HEK293 (cell line): Measurements from ENCODE around the gene ZFP92.
"Not testable (repeated sequence)": the region's sequence is repeated elsewhere in the genome, so short reads cannot be mapped to it uniquely, and the experiment has no call there.

Experiments used
- CTCF ChIA-PET: fragments of 350-600 bp; formaldehyde crosslinking; extraction: SDS; loops from one replicate; lab custom pipeline; 2021; ENCODE audit warnings: antibody characterized with exemption; lab: Yijun Ruan, JAX
- POLR2A ChIA-PET: fragments of 300-600 bp; formaldehyde crosslinking; extraction: SDS; loops from one replicate; lab custom pipeline; 2020; ENCODE audit warnings: antibody characterized with exemption, inconsistent platforms; lab: Yijun Ruan, JAX
- H3K27ac ChIP-seq: fragments of 200-500 bp; sonication (Bioruptor generic); 2 replicates; pipeline ENCODE4 v1.5.1; 2014; ENCODE audit warnings: low read depth, low read length, control low read depth, inconsistent platforms; ENCODE audit errors: extremely low read depth
- H3K36me3 ChIP-seq, 2 experiments: fragments of 200-500 bp in 1 of 2; sonication (Bioruptor generic) in 1 of 2; 1 replicate in 1 of 2; 2 replicates in 1 of 2; pipeline ENCODE4 v1.5.1; 2014 to 2017; ENCODE audit warnings: inconsistent platforms in 2 of 2, low read length in 2 of 2; ENCODE audit not compliant: control insufficient read depth in 2 of 2, insufficient read depth in 1 of 2
- H3K4me1 ChIP-seq: fragments of 200-500 bp; sonication (Bioruptor generic); 2 replicates; pipeline ENCODE4 v1.5.1; 2014; ENCODE audit warnings: mild to moderate bottlenecking, low read length, inconsistent platforms; ENCODE audit not compliant: control insufficient read depth, insufficient read depth
- H3K4me3 ChIP-seq: 2 replicates; pipeline ENCODE4 v1.5.1; 2011; ENCODE audit warnings: low read depth, mild to moderate bottlenecking, control low read depth, low read length, moderate library complexity
- H3K9me3 ChIP-seq: fragments of 200-500 bp; sonication (Bioruptor generic); 2 replicates; pipeline ENCODE4 v1.5.1; 2014; ENCODE audit warnings: low read depth, low read length, inconsistent platforms; ENCODE audit not compliant: control insufficient read depth, insufficient read depth
- HOXA7 ChIP-seq: sonication (generic); formaldehyde crosslinking; IDR thresholded peaks from 2 replicates; pipeline ENCODE4 v1.8.1; 2022; ENCODE audit warnings: missing genetic modification reagents, borderline replicate concordance
- MZF1 ChIP-seq: fragments of 450-650 bp; formaldehyde crosslinking; IDR thresholded peaks from 2 replicates; pipeline ENCODE4 v1.5.1; 2017; ENCODE audit warnings: missing biosample characterization, missing genetic modification characterization, borderline replicate concordance
- PRDM1 ChIP-seq: fragments of 450-650 bp; formaldehyde crosslinking; IDR thresholded peaks from 2 replicates; pipeline ENCODE4; 2016; ENCODE audit warnings: missing biosample characterization, missing genetic modification characterization
- REPIN1 ChIP-seq: fragments of 450-650 bp; formaldehyde crosslinking; IDR thresholded peaks from 2 replicates; pipeline ENCODE4 v1.5.1; 2017; ENCODE audit warnings: missing biosample characterization, missing genetic modification characterization, low read depth
- SETDB1 ChIP-seq: IDR thresholded peaks from one replicate; pipeline ENCODE4 v1.6.1; 2017; ENCODE audit warnings: mild to moderate bottlenecking, low read length, moderate library complexity, mixed read lengths; ENCODE audit not compliant: insufficient read length
- WT1 ChIP-seq: fragments of 450-650 bp; formaldehyde crosslinking; IDR thresholded peaks from 2 replicates; pipeline ENCODE4 v1.5.1; 2016; ENCODE audit warnings: missing biosample characterization, missing genetic modification characterization
- YY1 ChIP-seq: fragments of 450-650 bp; formaldehyde crosslinking; IDR thresholded peaks from 2 replicates; pipeline ENCODE4 v1.5.1; 2018; ENCODE audit warnings: missing biosample characterization, missing genetic modification characterization
- ZIC2 ChIP-seq: fragments of 450-650 bp; formaldehyde crosslinking; IDR thresholded peaks from 2 replicates; pipeline ENCODE4 v1.5.1; 2016; ENCODE audit warnings: missing biosample characterization, missing genetic modification characterization
- ZNF10 ChIP-seq: fragments of 450-650 bp; formaldehyde crosslinking; IDR thresholded peaks from 2 replicates; pipeline ENCODE4 v1.5.1; 2017; ENCODE audit warnings: missing biosample characterization, missing genetic modification characterization
- ZNF121 ChIP-seq: fragments of 450-650 bp; formaldehyde crosslinking; IDR thresholded peaks from 2 replicates; pipeline ENCODE4 v1.5.1; 2016; ENCODE audit warnings: missing biosample characterization, missing genetic modification characterization
- ZNF175 ChIP-seq: fragments of 450-650 bp; formaldehyde crosslinking; IDR thresholded peaks from 2 replicates; pipeline ENCODE4 v1.5.1; 2016; ENCODE audit warnings: missing biosample characterization, missing genetic modification characterization
- ZNF324 ChIP-seq: fragments of 450-650 bp; formaldehyde crosslinking; IDR thresholded peaks from 2 replicates; pipeline ENCODE4 v1.5.1; 2016; ENCODE audit warnings: missing biosample characterization, missing genetic modification characterization
- ZNF501 ChIP-seq: fragments of 450-650 bp; formaldehyde crosslinking; IDR thresholded peaks from 2 replicates; pipeline ENCODE4 v1.5.1; 2016; ENCODE audit warnings: missing biosample characterization, missing genetic modification characterization
- ZNF560 ChIP-seq: fragments of 450-650 bp; formaldehyde crosslinking; IDR thresholded peaks from 2 replicates; pipeline ENCODE4 v1.5.1; 2017; ENCODE audit warnings: missing biosample characterization, missing genetic modification characterization, borderline replicate concordance
- ZNF596 ChIP-seq: fragments of 450-650 bp; IDR thresholded peaks from 2 replicates; pipeline ENCODE4 v1.5.0; 2018; ENCODE audit warnings: missing biosample characterization, mild to moderate bottlenecking, missing genetic modification characterization, moderate library complexity
- ZNF624 ChIP-seq: fragments of 450-650 bp; formaldehyde crosslinking; IDR thresholded peaks from 2 replicates; pipeline ENCODE4 v1.5.1; 2017; ENCODE audit warnings: missing biosample characterization, missing genetic modification characterization
- ZNF670 ChIP-seq: fragments of 450-650 bp; formaldehyde crosslinking; IDR thresholded peaks from 2 replicates; pipeline ENCODE4 v1.5.1; 2016; ENCODE audit warnings: missing biosample characterization, missing genetic modification characterization, low read depth
- ZNF843 ChIP-seq: fragments of 450-650 bp; formaldehyde crosslinking; IDR thresholded peaks from 2 replicates; pipeline ENCODE4 v1.5.1; 2016; ENCODE audit warnings: missing biosample characterization, missing genetic modification characterization
- ZSCAN16 ChIP-seq: fragments of 450-650 bp; formaldehyde crosslinking; IDR thresholded peaks from 2 replicates; pipeline ENCODE4 v1.5.1; 2016; ENCODE audit warnings: missing biosample characterization, missing genetic modification characterization
- TF ChIP-seq, protein P1 (sequence below): fragments of 450-650 bp; formaldehyde crosslinking; IDR thresholded peaks from 2 replicates; pipeline ENCODE4 v1.5.1; 2017; ENCODE audit warnings: missing biosample characterization, mild to moderate bottlenecking, missing genetic modification characterization, moderate library complexity
- TF ChIP-seq, protein P2 (sequence below): fragments of 450-650 bp; formaldehyde crosslinking; IDR thresholded peaks from 2 replicates; pipeline ENCODE4 v1.5.1; 2016; ENCODE audit warnings: missing biosample characterization, missing genetic modification characterization
- TF ChIP-seq, protein P3 (sequence below): fragments of 450-650 bp; formaldehyde crosslinking; IDR thresholded peaks from 2 replicates; pipeline ENCODE4 v1.5.1; 2016; ENCODE audit warnings: missing biosample characterization, missing genetic modification characterization
- TF ChIP-seq, protein P4 (sequence below): fragments of 450-650 bp; formaldehyde crosslinking; IDR thresholded peaks from 2 replicates; pipeline ENCODE4 v1.5.1; 2016; ENCODE audit warnings: missing biosample characterization, missing genetic modification characterization

The ZFP92 gene

DNA sequence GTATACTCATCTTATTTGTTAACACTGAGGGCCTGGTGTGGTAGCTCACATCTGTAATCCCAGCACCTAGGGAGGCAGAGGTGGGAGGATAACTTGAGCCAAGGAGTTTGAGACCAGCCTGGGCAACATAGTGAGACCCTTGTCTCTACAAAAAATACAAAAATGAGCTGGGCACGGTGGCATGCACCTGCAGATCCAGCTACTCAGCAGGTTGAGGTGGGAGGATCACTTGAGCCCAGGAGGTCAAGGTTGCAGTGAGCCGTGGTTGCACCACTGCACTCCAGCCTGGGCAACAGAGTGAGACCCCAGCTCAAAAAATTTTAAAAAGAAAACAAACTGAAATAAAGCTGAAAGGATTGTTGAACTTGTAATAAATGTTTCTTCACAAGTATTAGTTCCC is 26.3 kb upstream of the ZFP92 start:
- CTCF ChIA-PET = interaction anchor here (1.2 kb wide), 1 partner anchor 14 kb away, joined by 4 read pairs; no protein-coding TSS in a partner anchor
- H3K27ac ChIP-seq = not testable (repeated sequence)

DNA sequence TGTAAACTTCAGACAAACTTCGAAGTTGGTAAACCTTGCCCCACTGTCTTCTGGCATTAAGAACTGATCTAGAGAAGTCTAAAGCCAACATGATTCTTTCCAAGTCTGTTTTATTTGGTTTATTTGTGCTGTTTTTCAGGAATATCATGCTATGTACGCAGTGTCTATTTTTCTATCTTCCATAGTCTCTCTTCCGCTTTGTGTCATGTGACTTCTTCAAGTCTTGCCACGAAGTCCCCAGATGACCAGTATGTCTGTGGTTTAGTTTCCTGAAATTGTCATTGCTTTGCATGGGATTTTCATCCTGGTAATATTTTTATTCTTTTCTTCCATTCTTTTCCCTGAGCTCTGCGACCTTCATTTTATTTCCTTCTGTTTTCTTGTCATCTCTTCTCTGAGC is 25.2 kb upstream of the ZFP92 start:
- Histone ChIP-seq H3K27ac (no peak overlapping the region), H3K4me3 (no peak overlapping the region), H3K9me3 (no peaks in the 10 kb centered on the region), H3K4me1 (no peaks in the 10 kb centered on the region), H3K36me3 (no peaks in the 10 kb centered on the region)
- TF ChIP-seq WT1 (no peak), ZNF843 (no peak), HOXA7 (CRISPR knock-in tag) (no peak), ZNF560 (no peak), YY1 (tag by site-specific recombination) (no peak), ZNF596 (tag by site-specific recombination) (no peak), ZNF501 (tag by site-specific recombination) (no peak), ZNF10 (tag by site-specific recombination) (no peak), REPIN1 (tag by site-specific recombination) (no peak), ZIC2 (no peak), ZNF670 (no peak), PRDM1 (tag by site-specific recombination) (no peak), MZF1 (tag by site-specific recombination) (no peak), ZNF624 (tag by site-specific recombination) (no peak), ZNF175 (tag by site-specific recombination) (no peak), ZSCAN16 (no peak), ZNF324 (tag by site-specific recombination) (no peak)
- TF ChIP-seq, protein P1, sequence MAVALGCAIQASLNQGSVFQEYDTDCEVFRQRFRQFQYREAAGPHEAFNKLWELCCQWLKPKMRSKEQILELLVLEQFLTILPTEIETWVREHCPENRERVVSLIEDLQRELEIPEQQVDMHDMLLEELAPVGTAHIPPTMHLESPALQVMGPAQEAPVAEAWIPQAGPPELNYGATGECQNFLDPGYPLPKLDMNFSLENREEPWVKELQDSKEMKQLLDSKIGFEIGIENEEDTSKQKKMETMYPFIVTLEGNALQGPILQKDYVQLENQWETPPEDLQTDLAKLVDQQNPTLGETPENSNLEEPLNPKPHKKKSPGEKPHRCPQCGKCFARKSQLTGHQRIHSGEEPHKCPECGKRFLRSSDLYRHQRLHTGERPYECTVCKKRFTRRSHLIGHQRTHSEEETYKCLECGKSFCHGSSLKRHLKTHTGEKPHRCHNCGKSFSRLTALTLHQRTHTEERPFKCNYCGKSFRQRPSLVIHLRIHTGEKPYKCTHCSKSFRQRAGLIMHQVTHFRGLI (tag by site-specific recombination) = no peak
- TF ChIP-seq, protein P2, sequence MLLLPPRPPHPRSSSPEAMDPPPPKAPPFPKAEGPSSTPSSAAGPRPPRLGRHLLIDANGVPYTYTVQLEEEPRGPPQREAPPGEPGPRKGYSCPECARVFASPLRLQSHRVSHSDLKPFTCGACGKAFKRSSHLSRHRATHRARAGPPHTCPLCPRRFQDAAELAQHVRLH (tag by site-specific recombination) = no peak
- TF ChIP-seq, protein P3, sequence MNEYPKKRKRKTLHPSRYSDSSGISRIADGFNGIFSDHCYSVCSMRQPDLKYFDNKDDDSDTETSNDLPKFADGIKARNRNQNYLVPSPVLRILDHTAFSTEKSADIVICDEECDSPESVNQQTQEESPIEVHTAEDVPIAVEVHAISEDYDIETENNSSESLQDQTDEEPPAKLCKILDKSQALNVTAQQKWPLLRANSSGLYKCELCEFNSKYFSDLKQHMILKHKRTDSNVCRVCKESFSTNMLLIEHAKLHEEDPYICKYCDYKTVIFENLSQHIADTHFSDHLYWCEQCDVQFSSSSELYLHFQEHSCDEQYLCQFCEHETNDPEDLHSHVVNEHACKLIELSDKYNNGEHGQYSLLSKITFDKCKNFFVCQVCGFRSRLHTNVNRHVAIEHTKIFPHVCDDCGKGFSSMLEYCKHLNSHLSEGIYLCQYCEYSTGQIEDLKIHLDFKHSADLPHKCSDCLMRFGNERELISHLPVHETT (tag by site-specific recombination) = no peak
- POLR2A ChIA-PET = no interaction called here
- CTCF ChIA-PET = interaction anchor here (0.5 to 1.7 kb wide), 3 partner anchors 24 to 1276 kb away, joined by 3 to 5 read pairs (median 4); partner anchors contain the start of gene HAUS7

More for the DNA sequence above, 26.3 kb upstream of the ZFP92 start:
- H3K36me3 ChIP-seq, H3K9me3 ChIP-seq, H3K4me1 ChIP-seq: not testable (repeated sequence)
- TF ChIP-seq ZNF121 = peak; percentile 95
- TF ChIP-seq, all 188 proteins: peak for 1; not testable (repeated sequence) for 187
- H3K4me3 ChIP-seq, POLR2A ChIA-PET: not testable (repeated sequence)

DNA sequence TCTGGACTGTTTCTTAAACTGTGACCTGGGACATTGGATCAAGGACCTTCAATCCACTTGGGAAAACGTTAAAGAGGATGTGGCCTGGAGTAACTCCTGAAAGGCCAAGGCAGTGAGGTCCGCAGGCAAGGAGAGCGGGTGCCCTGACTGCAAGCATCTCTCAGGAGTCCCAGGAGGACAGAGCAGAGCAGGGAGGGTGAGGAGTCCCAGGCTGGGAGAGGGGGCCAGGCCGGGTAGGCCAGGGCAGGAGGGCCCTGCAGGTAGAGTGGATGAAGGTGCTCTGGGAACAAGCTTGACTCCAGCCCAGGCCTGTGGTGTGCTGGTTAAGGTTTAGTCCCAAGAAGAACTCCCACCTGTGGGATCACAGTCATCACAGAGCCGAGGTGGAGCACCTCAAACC is 23.9 kb upstream of the ZFP92 start:
- POLR2A ChIA-PET = no interaction called here
- H3K9me3 ChIP-seq = no peaks in the 10 kb centered on the region
- TF ChIP-seq SETDB1 = no peak
- TF ChIP-seq, protein P4, sequence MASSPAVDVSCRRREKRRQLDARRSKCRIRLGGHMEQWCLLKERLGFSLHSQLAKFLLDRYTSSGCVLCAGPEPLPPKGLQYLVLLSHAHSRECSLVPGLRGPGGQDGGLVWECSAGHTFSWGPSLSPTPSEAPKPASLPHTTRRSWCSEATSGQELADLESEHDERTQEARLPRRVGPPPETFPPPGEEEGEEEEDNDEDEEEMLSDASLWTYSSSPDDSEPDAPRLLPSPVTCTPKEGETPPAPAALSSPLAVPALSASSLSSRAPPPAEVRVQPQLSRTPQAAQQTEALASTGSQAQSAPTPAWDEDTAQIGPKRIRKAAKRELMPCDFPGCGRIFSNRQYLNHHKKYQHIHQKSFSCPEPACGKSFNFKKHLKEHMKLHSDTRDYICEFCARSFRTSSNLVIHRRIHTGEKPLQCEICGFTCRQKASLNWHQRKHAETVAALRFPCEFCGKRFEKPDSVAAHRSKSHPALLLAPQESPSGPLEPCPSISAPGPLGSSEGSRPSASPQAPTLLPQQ = no peak
- H3K27ac ChIP-seq = no peak overlapping the region
- H3K4me3 ChIP-seq = no peak overlapping the region
- no peaks in the 10 kb centered on the region for H3K36me3 ChIP-seq
- CTCF ChIA-PET = interaction anchor here (0.7 to 1.7 kb wide), 4 partner anchors 11 to 84 kb away, joined by 3 to 4 read pairs (median 3); partner anchors contain the start of gene HAUS7
- no peaks in the 10 kb centered on the region for H3K4me1 ChIP-seq
